GM23338 (cell line): ENCODE data around the gene NUB1. TPM values are rescaled to one million over a fixed set of nuclear protein-coding genes. Genes with fewer than 3 reads are reported as not detected.

ENCODE experiments used
- ATAC-seq: fragments of 200-7000 bp; cut with Tn5 transposase; 3 replicates; pipeline ENCODE4 v1.9.1; 2020
- DNase-seq: peaks from one replicate; pipeline ENCODE4 v3.0.0-alpha.2; 2015; ENCODE audit warnings: low spot score
- H2AFZ ChIP-seq: fragments of 200-600 bp; sonication (generic); 2 replicates; pipeline ENCODE4 v1.8.0; 2016; ENCODE audit warnings: antibody characterized with exemption, mild to moderate bottlenecking, moderate library complexity
- H3F3A ChIP-seq: fragments of 200-600 bp; sonication (generic); replicated peaks from 2 replicates; pipeline ENCODE4 v1.8.0; 2017; ENCODE audit warnings: antibody characterized with exemption, mixed run types, low read depth
- H3K27ac ChIP-seq: fragments of 200-600 bp; sonication (generic); 2 replicates; pipeline ENCODE4 v1.6.1; 2016; ENCODE audit warnings: low read depth
- H3K27me3 ChIP-seq: fragments of 200-600 bp; sonication (generic); 2 replicates; pipeline ENCODE4 v1.8.0; 2016; ENCODE audit warnings: mild to moderate bottlenecking, mixed run types, moderate library complexity; ENCODE audit not compliant: insufficient read depth
- H3K36me3 ChIP-seq: fragments of 200-600 bp; sonication (generic); 2 replicates; pipeline ENCODE4 v1.8.0; 2016; ENCODE audit warnings: mild to moderate bottlenecking; ENCODE audit not compliant: insufficient read depth
- H3K4me1 ChIP-seq: fragments of 200-600 bp; sonication (generic); 2 replicates; pipeline ENCODE4 v1.8.0; 2016; ENCODE audit warnings: mild to moderate bottlenecking, moderate library complexity; ENCODE audit not compliant: insufficient read depth
- H3K4me2 ChIP-seq: fragments of 200-600 bp; sonication (generic); 2 replicates; pipeline ENCODE4 v1.7.1; 2017; ENCODE audit warnings: mixed run types
- H3K4me3 ChIP-seq: fragments of 200-600 bp; sonication (generic); 2 replicates; pipeline ENCODE4 v1.6.1; 2016; ENCODE audit warnings: mixed run types
- H3K79me2 ChIP-seq: fragments of 200-600 bp; sonication (generic); replicated peaks from 2 replicates; pipeline ENCODE4 v1.8.0; 2017; ENCODE audit warnings: mild to moderate bottlenecking; ENCODE audit not compliant: insufficient read depth
- H3K9me2 ChIP-seq: fragments of 200-600 bp; sonication (generic); 2 replicates; pipeline ENCODE4 v1.8.0; 2017; ENCODE audit not compliant: insufficient read depth
- H4K20me1 ChIP-seq: fragments of 200-600 bp; sonication (generic); replicated peaks from 2 replicates; pipeline ENCODE4 v1.8.0; 2017; ENCODE audit warnings: mild to moderate bottlenecking; ENCODE audit not compliant: insufficient read depth
- H3K27ac Mint-ChIP-seq: 2 replicates; pipeline ENCODE4 v1.8.0; 2020; ENCODE audit warnings: inconsistent platforms, mild to moderate bottlenecking, moderate library complexity, mixed read lengths
- H3K27me3 Mint-ChIP-seq: 3 replicates; pipeline ENCODE4 v1.8.0; 2022; ENCODE audit warnings: low read depth, mild to moderate bottlenecking, moderate library complexity, mixed read lengths, inconsistent platforms; ENCODE audit not compliant: insufficient read depth, poor library complexity
- H3K36me3 Mint-ChIP-seq: 3 replicates; pipeline ENCODE4 v1.8.0; 2021; ENCODE audit warnings: low read depth, mild to moderate bottlenecking, inconsistent platforms, moderate library complexity, mixed read lengths
- H3K4me1 Mint-ChIP-seq: 3 replicates; pipeline ENCODE4 v1.8.0; 2020; ENCODE audit warnings: mild to moderate bottlenecking, inconsistent platforms, mixed read lengths
- H3K4me3 Mint-ChIP-seq: 3 replicates; pipeline ENCODE4 v1.8.0; 2021; ENCODE audit warnings: moderate library complexity, mild to moderate bottlenecking, inconsistent platforms, mixed read lengths
- H3K9me3 Mint-ChIP-seq: 3 replicates; pipeline ENCODE4 v1.8.0; 2020; ENCODE audit warnings: moderate library complexity, mild to moderate bottlenecking, inconsistent platforms, mixed read lengths
- CREB1 ChIP-seq: fragments of 250-450 bp; sonication (Bioruptor Pico); IDR thresholded peaks from 2 replicates; pipeline ENCODE4 v1.5.0; 2020; ENCODE audit warnings: low read depth, mild to moderate bottlenecking, moderate library complexity
- CTCF ChIP-seq, 2 experiments: fragments of 200-600 bp in 1 of 2; sonication (generic) in 1 of 2; conservative IDR thresholded peaks; 2 replicates each; pipeline versions ENCODE4 v1.5.1 to v1.6.1; 2016 to 2017; ENCODE audit warnings: antibody characterized with exemption in 2 of 2, low read depth in 2 of 2, mild to moderate bottlenecking in 2 of 2, moderate library complexity in 1 of 2
- ETS1 ChIP-seq: IDR thresholded peaks from 2 replicates; pipeline ENCODE4 v1.6.1; 2016; ENCODE audit warnings: antibody characterized with exemption
- EZH2 ChIP-seq: fragments of 200-600 bp; sonication (generic); IDR thresholded peaks from one replicate; pipeline ENCODE4 v1.8.0; 2017; ENCODE audit warnings: antibody characterized with exemption, mild to moderate bottlenecking, low read depth; ENCODE audit not compliant: unreplicated experiment
- EZH2phosphoT487 ChIP-seq: fragments of 200-600 bp; sonication (generic); IDR thresholded peaks from one replicate; pipeline ENCODE4 v1.8.1; 2018; ENCODE audit warnings: antibody characterized with exemption; ENCODE audit not compliant: unreplicated experiment
- JUNB ChIP-seq: IDR thresholded peaks from one replicate; pipeline ENCODE4 v1.6.1; 2016; ENCODE audit warnings: antibody characterized with exemption; ENCODE audit not compliant: unreplicated experiment
- NANOG ChIP-seq: IDR thresholded peaks from 2 replicates; pipeline ENCODE4 v1.6.1; 2016; ENCODE audit warnings: antibody characterized with exemption, borderline replicate concordance
- POLR2AphosphoS5 ChIP-seq: IDR thresholded peaks from 2 replicates; pipeline ENCODE4 v1.6.1; 2016; ENCODE audit warnings: antibody characterized with exemption, low read depth
- STAT1 ChIP-seq: IDR thresholded peaks from one replicate; pipeline ENCODE4 v1.6.1; 2016; ENCODE audit warnings: antibody characterized with exemption; ENCODE audit not compliant: unreplicated experiment
- ZNF114 ChIP-seq: fragments of 250-450 bp; sonication (Bioruptor Pico); IDR thresholded peaks from 2 replicates; pipeline ENCODE4 v1.5.0; 2020; ENCODE audit warnings: mild to moderate bottlenecking, moderate library complexity
- ZNF331 ChIP-seq: fragments of 250-450 bp; sonication (Bioruptor Pico); IDR thresholded peaks from 2 replicates; pipeline ENCODE4 v1.5.0; 2020; ENCODE audit warnings: low read depth, mild to moderate bottlenecking, moderate library complexity
- polyA plus RNA-seq: library from polyadenylated mRNA; unstranded; fragments of >200 nt; fragmentation: Nextera tagmentation; extraction: Ambion mirVana; gene quantifications from 2 replicates; pipeline ENCODE4 v1.2.1, GENCODE V29; 2016
- total RNA-seq: library from RNA; depleted of rRNA; stranded (reverse); fragments of >200 nt; shearing (Covaris generic); gene quantifications from 2 replicates; pipeline ENCODE4 v1.2.3, GENCODE V29; 2014
- TF ChIP-seq, protein P1 (sequence below): IDR thresholded peaks from one replicate; pipeline ENCODE4 v1.6.1; 2018; ENCODE audit warnings: antibody characterized with exemption; ENCODE audit not compliant: unreplicated experiment

The NUB1 gene
- total and polyA plus RNA-seq, 2 experiments from 2014 or later, result 31.8 to 42.3 TPM

DNA sequence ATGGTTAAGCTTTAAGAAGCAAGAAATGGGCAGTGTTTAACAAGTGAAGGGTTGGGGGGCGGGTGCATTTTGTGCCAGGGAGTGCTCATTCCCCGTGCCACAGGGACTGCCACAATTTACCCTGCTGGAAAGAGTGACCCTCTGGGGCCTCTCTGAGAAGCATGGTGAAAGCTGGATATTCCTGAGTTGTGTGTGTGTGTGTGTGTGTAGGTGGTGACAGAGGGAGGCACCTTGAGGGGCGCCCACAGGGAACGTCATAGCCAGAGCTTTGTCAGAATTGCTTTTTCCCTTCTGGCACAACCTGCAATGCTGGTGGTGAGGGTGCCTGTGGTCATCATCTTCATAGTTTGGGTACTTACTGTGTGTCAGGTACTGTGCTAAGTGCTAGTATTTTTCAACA lies 70.7 kb downstream of the NUB1 start (continued):
- TF ChIP-seq CTCF (conservative IDR thresholded peaks at IDR 0.05; ENCODE audit: low read depth in 2 of 2) (no peak), EZH2phosphoT487 (no peak)

DNA sequence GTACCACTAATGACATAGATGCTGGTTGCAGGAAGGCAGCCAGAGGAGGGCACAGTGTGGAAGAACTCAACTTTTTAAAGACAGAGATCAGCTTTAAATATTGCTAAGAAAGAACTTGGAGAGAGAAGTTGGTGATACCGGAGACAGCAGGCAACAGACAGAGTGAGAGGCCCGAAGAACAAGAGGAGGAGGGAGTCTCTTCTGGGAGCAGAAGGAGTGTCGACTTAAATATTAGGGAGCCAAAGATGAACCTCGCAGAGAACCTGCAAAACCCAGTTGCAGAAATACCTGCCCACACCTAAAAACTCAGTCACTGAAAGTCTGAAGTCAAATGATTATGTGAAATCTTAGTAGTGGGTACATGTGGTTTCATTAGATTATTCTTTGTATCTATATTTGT lies 71.6 kb downstream of the NUB1 start:
- Histone ChIP-seq H3F3A (peaks cover 4% of the 10 kb centered on the region; the same call in 1 of the 2 replicates), H3K4me2 (no peak overlapping the region), H3K4me1 (peaks cover 34% of the 10 kb centered on the region), H4K20me1 (peaks cover 3% of the 10 kb centered on the region), H3K9me2 (no peaks in the 10 kb centered on the region), H3K4me3 (no peak overlapping the region), H3K79me2 (no peaks in the 10 kb centered on the region; the same call in 1 of the 2 replicates), H3K27me3 (peaks cover 57% of the 10 kb centered on the region), H3K27ac (no peak overlapping the region), H3K36me3 (no peaks in the 10 kb centered on the region), H2AFZ (no peak overlapping the region)
- peaks cover 3% of the 10 kb centered on the region; the same call in 1 of the 3 replicates for H3K36me3 Mint-ChIP-seq
- DNase-seq, result peak; percentile 0
- H3K4me1 Mint-ChIP-seq, result peaks cover 40% of the 10 kb centered on the region
- peaks cover 43% of the 10 kb centered on the region for H3K27me3 Mint-ChIP-seq
- peaks cover 4% of the 10 kb centered on the region; the same call in 1 of the 3 replicates for H3K9me3 Mint-ChIP-seq
- no peak overlapping the region for H3K27ac Mint-ChIP-seq
- ATAC-seq, result no peak
- H3K4me3 Mint-ChIP-seq, result no peak overlapping the region
- TF ChIP-seq CTCF (conservative IDR thresholded peaks at IDR 0.05; ENCODE audit: low read depth in 2 of 2) (no peak), NANOG (no peak), STAT1 (no peak), ZNF331 (CRISPR knock-in tag) (no peak), ZNF114 (no peak), POLR2AphosphoS5 (no peak), CREB1 (CRISPR knock-in tag) (no peak), EZH2 (no peak), ETS1 (no peak), EZH2phosphoT487 (no peak), JUNB (no peak)
- TF ChIP-seq, protein P1, sequence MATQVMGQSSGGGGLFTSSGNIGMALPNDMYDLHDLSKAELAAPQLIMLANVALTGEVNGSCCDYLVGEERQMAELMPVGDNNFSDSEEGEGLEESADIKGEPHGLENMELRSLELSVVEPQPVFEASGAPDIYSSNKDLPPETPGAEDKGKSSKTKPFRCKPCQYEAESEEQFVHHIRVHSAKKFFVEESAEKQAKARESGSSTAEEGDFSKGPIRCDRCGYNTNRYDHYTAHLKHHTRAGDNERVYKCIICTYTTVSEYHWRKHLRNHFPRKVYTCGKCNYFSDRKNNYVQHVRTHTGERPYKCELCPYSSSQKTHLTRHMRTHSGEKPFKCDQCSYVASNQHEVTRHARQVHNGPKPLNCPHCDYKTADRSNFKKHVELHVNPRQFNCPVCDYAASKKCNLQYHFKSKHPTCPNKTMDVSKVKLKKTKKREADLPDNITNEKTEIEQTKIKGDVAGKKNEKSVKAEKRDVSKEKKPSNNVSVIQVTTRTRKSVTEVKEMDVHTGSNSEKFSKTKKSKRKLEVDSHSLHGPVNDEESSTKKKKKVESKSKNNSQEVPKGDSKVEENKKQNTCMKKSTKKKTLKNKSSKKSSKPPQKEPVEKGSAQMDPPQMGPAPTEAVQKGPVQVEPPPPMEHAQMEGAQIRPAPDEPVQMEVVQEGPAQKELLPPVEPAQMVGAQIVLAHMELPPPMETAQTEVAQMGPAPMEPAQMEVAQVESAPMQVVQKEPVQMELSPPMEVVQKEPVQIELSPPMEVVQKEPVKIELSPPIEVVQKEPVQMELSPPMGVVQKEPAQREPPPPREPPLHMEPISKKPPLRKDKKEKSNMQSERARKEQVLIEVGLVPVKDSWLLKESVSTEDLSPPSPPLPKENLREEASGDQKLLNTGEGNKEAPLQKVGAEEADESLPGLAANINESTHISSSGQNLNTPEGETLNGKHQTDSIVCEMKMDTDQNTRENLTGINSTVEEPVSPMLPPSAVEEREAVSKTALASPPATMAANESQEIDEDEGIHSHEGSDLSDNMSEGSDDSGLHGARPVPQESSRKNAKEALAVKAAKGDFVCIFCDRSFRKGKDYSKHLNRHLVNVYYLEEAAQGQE, result no peak
